ENCODE results near the gene ZBTB17. TPM values are rescaled to one million over a fixed set of nuclear protein-coding genes. Genes with fewer than 3 reads are reported as not detected.

The ZBTB17 gene
- total RNA-seq, 1 donor from 2014 or later = 19.5 TPM

- Mint-ChIP-seq H3K4me3 (no peak overlapping the region), H3K9me3 (peaks cover 14% of the 10 kb centered on the region), H3K27ac (no peak overlapping the region), H3K27me3 (ENCODE audit: insufficient read depth, low read depth) (peaks cover 10% of the 10 kb centered on the region), H3K4me1 (peaks cover 14% of the 10 kb centered on the region), H3K36me3 (peaks cover 38% of the 10 kb centered on the region)
- DNase-seq (ENCODE audit: low spot score) = no peak
- Histone ChIP-seq H3K4me1 (peaks cover 3% of the 10 kb centered on the region), H3K4me3 (no peak overlapping the region), H4K20me1 (ENCODE audit: low read depth) (peaks cover 18% of the 10 kb centered on the region), H3K36me3 (peaks cover 7% of the 10 kb centered on the region), H2AFZ (replicated peaks) (no peak overlapping the region), H3K9me3 (ENCODE audit: low read depth) (no peaks in the 10 kb centered on the region), H3K4me2 (no peak overlapping the region), H3K27me3 (no peaks in the 10 kb centered on the region), H3K27ac (no peak overlapping the region), H3F3A (ENCODE audit: low read depth) (peaks cover 10% of the 10 kb centered on the region), H3K9ac (no peak overlapping the region), H3K79me2 (ENCODE audit: low read depth) (peaks cover 20% of the 10 kb centered on the region)
- no peak for TF ChIP-seq CTCF (IDR thresholded peaks at IDR 0.05)
- no peak for TF ChIP-seq EZH2 (IDR thresholded peaks at IDR 0.05)
- no peak for TF ChIP-seq EZH2phosphoT487 (IDR thresholded peaks at IDR 0.05)
Observed at GRCh38 chr1:15970911-15971310, 5.0 kb downstream of the ZBTB17 start.

GRCh38 chr1:15969321-15969880 is 6.5 kb downstream of the ZBTB17 start:
- H3F3A ChIP-seq (ENCODE audit: low read depth) = no peaks in the 10 kb centered on the region
- Mint-ChIP-seq H3K36me3 (peaks cover 42% of the 10 kb centered on the region), H3K27ac (no peak overlapping the region), H3K9me3 (peaks cover 14% of the 10 kb centered on the region), H3K4me3 (no peak overlapping the region), H3K4me1 (peaks cover 13% of the 10 kb centered on the region), H3K27me3 (ENCODE audit: insufficient read depth, low read depth) (peaks cover 7% of the 10 kb centered on the region)
- H3K79me2 ChIP-seq (ENCODE audit: low read depth) = peaks cover 11% of the 10 kb centered on the region
- peaks cover 7% of the 10 kb centered on the region for H3K36me3 ChIP-seq
- no peaks in the 10 kb centered on the region for H3K4me1 ChIP-seq
- no peak overlapping the region for H3K4me2 ChIP-seq
- H2AFZ ChIP-seq (replicated peaks) = no peak overlapping the region
- no peak overlapping the region for H3K4me3 ChIP-seq
- DNase-seq (ENCODE audit: low spot score) = no peak
- no peaks in the 10 kb centered on the region for H3K27me3 ChIP-seq
- no peaks in the 10 kb centered on the region for H3K9me3 ChIP-seq (ENCODE audit: low read depth)
- H3K9ac ChIP-seq = no peak overlapping the region
- no peak for TF ChIP-seq CTCF (IDR thresholded peaks at IDR 0.05)
- no peak for TF ChIP-seq EZH2phosphoT487 (IDR thresholded peaks at IDR 0.05)
- TF ChIP-seq EZH2 (IDR thresholded peaks at IDR 0.05) = no peak
- H4K20me1 ChIP-seq (ENCODE audit: low read depth) = peaks cover 16% of the 10 kb centered on the region
- no peak overlapping the region for H3K27ac ChIP-seq

GRCh38 chr1:15968172-15968571 is 7.7 kb downstream of the ZBTB17 start:
- H3K4me3 Mint-ChIP-seq = no peak overlapping the region
- Histone ChIP-seq H3K79me2 (ENCODE audit: low read depth) (no peaks in the 10 kb centered on the region), H3K36me3 (peaks cover 7% of the 10 kb centered on the region), H2AFZ (replicated peaks) (no peak overlapping the region), H3F3A (ENCODE audit: low read depth) (no peaks in the 10 kb centered on the region), H3K27me3 (peaks cover under 1% of the 10 kb centered on the region), H4K20me1 (ENCODE audit: low read depth) (peaks cover 24% of the 10 kb centered on the region), H3K27ac (no peak overlapping the region), H3K4me2 (no peak overlapping the region), H3K9me3 (ENCODE audit: low read depth) (no peaks in the 10 kb centered on the region), H3K4me1 (no peaks in the 10 kb centered on the region), H3K9ac (no peak overlapping the region), H3K4me3 (no peak overlapping the region)
- peaks cover 9% of the 10 kb centered on the region for H3K27me3 Mint-ChIP-seq (ENCODE audit: insufficient read depth, low read depth)
- H3K9me3 Mint-ChIP-seq = peaks cover 14% of the 10 kb centered on the region
- TF ChIP-seq CTCF (IDR thresholded peaks at IDR 0.05) (no peak), EZH2 (IDR thresholded peaks at IDR 0.05) (no peak), EZH2phosphoT487 (IDR thresholded peaks at IDR 0.05) (no peak)
- H3K27ac Mint-ChIP-seq = no peak overlapping the region
- peaks cover 19% of the 10 kb centered on the region for H3K4me1 Mint-ChIP-seq
- H3K36me3 Mint-ChIP-seq = peaks cover 38% of the 10 kb centered on the region
- DNase-seq (ENCODE audit: low spot score) = no peak

Data from neural progenitor cell (in vitro differentiated cells).